GM12892 (cell line): Measurements from ENCODE around the gene RCC2.

ENCODE experiments used
- DNase-seq: peaks from one replicate; pipeline ENCODE4 v3.0.0; 2011; ENCODE audit not compliant: insufficient read length
- FAIRE-seq: peaks from 2 replicates; lab custom pipeline; 2011; peaks lifted over from hg19 to GRCh38; lab: Jason Lieb, UNC
- POLR2A ChIP-seq: IDR thresholded peaks from 2 replicates; pipeline ENCODE4 v1.6.1; 2011; ENCODE audit warnings: low read depth, low read length, control low read depth
- POLR2AphosphoS5 ChIP-seq: IDR thresholded peaks from 2 replicates; pipeline ENCODE4 v1.6.1; 2011; ENCODE audit warnings: low read depth, low read length, control low read depth
- TAF1 ChIP-seq: IDR thresholded peaks from 2 replicates; pipeline ENCODE4 v1.6.1; 2011; ENCODE audit warnings: low read depth, mild to moderate bottlenecking, control low read depth, low read length, borderline replicate concordance

Gene RCC2

GRCh38 chr1:17440074-17440826 lies 773 bp upstream of the RCC2 start:
- no peak for DNase-seq
- TF ChIP-seq TAF1 = no peak
- TF ChIP-seq POLR2A = no peak
- TF ChIP-seq POLR2AphosphoS5 = no peak
- FAIRE-seq = no peak

DNA sequence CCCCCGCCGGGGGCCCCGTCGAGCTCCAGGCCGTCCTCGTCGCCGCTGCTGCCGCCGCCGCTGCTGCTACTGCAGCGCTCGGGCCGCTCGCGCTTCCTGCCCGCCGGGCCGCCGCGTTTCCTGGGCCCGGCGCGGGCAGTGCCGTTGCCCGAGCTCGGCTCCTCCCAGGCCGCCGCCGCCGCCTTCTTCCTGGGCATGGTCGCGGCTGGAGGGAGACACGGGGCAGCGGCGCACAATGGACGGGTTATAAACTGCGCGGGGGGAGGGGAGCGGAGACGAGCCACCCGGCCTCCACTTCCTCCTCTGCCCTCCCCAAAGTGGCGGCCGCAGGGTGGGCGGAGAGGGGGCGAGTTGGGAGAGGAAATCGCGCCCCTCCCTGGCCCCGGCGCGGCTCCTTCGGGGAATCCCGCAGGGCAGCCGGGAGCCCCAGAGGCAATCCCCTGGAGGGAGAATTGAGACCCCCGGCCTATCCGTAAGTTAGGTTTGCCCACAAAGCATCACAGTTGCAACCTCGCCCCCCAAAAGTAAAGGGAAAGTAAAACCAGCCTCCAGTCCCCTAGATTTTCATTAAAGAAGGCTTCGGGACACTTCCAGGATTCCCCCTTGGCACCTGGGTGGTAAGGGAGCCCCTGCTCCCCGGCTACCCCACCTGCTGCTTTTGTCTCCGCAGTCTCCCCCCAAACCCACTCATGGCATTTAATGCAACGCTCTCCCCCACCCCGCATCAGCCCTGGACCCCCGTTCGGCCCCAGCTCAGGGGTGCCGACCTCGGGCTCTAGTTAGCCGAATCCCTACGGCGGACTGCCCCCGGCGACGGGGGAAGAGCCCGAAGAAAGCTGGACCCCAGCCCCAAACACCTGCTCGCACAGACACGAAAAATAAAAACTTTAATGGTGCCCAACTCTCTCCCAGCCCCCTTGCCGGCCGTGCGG lies 893 bp downstream of the RCC2 start:
- TF ChIP-seq POLR2AphosphoS5 = no peak
- peak; percentile 52; the same call in 1 of the 2 replicates for TF ChIP-seq POLR2A
- FAIRE-seq (peak; percentile 17), DNase-seq (peak; percentile 53)

DNA sequence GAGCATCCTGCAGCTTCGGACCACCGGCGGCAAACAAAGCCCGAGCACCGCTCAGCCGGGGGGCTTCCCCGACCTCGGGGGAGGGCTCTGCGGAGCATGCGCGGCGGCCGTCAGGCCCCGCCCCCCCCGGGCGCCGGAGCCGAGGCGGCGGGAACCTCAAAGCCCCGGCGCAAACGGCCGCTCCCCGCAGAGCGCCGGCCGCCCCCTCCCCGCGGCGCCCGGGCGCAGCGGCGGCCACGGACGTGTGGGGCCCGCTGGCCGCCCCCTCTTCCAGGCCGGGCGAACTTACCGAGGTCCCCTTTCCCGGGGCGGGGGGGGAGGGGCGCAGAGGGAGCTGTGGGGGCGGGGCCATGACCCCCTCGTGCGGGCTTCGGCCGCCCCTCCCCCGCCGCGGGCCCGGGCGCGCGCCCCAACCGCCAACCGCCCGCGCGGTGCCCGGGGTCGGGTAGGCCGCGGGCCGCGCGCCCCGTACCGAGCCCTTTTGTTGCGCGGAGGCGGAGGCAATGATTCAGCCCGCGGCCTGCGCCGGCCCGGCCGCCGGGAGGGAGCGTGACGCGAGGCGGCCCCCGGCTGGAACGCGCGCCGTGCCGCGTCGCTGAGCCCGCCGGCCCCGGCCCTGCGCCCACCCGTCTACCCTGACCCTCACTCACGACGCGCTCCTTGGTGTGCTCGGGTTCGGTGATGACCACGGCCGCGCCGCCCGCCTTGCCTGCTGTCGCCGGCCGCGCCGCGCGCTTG lies 1.7 kb downstream of the RCC2 start:
- peak; percentile 80 for DNase-seq
- TF ChIP-seq POLR2AphosphoS5 = no peak
- TF ChIP-seq POLR2A = peak; percentile 54; the same call in 1 of the 2 replicates
- FAIRE-seq = no peak

DNA sequence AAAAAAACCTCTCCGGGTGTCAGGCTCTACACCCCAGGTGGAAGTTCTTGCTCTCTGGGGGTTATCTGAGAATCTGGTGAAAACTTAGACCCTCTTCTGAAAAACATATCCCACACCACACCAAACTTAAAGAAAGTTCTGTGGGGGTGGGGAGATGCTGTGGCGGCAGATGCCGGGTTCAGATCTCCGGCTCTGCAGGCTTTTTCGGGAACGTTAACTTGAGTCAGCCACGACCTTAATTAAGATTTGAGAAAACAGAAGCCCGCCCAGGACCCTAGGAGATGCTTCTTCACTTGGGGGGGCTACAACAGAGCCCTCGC lies 2.3 kb downstream of the RCC2 start:
- FAIRE-seq (no peak), DNase-seq (no peak)

DNA sequence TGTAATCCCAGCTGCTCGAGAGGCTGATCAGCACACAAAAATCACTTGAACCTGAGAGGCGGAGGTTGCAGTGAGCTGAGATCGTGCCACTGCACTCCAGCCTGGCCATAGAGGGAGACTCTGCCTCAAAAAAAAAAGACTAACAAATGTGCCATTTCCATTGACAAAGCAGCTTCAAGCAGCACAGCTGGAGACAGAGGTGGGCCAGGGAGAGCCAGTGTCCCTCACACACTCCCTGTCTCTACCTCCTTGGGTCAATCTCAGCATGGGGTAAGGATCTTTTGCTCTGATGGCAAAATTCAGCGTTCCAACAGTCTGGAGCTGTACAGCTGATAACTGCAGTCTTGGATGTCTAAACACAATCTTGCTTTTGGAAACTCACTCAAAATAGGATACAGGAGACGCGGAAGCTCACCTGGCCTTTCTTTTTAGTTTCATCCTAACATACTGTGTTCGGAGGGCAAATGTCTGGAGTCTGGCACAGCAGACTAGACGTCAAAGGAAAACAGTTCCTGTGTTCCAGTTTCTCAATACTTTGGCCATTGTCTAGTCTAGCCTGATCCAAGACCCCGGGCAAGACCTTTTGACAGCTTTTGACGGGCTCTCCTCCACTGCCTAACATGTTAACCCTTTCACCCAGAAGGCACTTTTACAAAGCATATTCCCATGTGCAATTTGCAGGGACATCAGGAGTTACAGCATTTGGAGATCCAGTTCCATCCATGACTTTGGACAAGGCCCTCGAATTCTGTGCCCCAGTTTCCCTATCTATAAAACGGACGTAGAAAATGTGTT lies 2.9 kb downstream of the RCC2 start:
- FAIRE-seq (peak; percentile 46), DNase-seq (no peak)
- TF ChIP-seq TAF1 (no peak), POLR2A (no peak), POLR2AphosphoS5 (no peak)

More for the DNA sequence above, 2.3 kb downstream of the RCC2 start:
- no peak for TF ChIP-seq TAF1
- TF ChIP-seq POLR2A = no peak
- no peak for TF ChIP-seq POLR2AphosphoS5

DNA sequence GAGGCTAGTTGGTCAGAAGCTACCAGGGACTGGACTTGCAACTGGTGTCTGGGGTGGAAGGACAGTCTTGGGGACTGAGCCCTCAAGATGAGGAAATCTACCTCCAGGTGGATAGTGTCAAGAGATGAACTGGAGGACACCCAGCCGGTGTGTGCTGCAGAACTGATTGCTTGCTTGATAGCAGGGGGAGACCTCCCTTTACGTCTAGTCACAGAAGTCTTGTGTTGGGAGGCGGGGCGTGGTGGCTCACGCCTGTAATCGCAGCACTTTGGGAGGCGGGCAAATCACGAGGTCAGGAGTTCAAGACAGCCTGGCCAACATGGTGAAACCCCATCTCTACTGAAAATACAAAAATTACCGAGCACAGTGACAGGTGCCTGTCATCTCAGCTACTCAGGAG lies 4.9 kb downstream of the RCC2 start:
- FAIRE-seq (no peak), DNase-seq (no peak)
- no peak for TF ChIP-seq TAF1
- no peak for TF ChIP-seq POLR2A
- TF ChIP-seq POLR2AphosphoS5 = no peak

DNA sequence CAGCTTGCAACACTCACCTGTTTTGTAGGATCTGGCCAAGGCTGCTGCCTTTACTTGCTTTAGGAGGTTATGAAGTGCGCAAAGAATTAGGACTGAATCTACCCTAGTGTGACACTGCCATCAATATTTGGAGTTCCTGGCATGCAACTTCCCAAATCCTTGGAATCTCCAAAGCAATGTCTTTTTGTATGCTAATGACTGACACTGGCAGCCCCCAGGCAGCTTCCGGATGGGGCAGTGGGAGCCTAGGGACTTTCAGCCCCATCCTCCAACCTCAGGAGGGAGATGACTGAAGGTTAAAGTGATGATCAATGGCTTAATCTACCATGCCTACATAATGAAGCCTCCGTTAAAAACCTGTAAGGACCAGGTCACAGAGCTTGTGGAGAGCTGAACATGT lies 5.5 kb downstream of the RCC2 start:
- TF ChIP-seq POLR2A (no peak), POLR2AphosphoS5 (no peak), TAF1 (no peak)
- FAIRE-seq = no peak
- no peak for DNase-seq

GRCh38 chr1:17433261-17433660 lies 6.2 kb downstream of the RCC2 start:
- no peak for DNase-seq
- FAIRE-seq = no peak
- TF ChIP-seq POLR2AphosphoS5 (no peak), POLR2A (no peak), TAF1 (no peak)

DNA sequence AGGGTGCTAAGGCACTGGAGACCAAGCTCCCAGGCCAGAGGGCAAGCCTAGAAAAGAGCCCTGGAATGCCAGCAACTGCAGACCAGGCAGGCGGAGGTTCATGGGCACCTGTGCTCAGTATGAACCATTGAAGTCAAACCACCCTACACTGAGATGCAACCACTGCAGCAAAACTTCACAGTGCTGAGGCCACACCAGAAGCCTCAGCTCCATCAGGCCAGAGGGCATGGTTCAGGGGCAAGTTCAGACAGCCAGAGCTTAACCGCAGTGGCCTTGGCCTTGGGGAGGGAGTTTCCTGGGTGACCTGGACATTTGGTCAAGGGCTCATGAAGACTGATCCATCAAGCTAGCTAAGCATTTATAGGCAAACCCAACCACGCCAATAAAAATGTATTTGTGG lies 7.1 kb downstream of the RCC2 start:
- TF ChIP-seq TAF1 (no peak), POLR2AphosphoS5 (no peak), POLR2A (no peak)
- FAIRE-seq (no peak), DNase-seq (no peak)

- DNase-seq = no peak
- no peak for TF ChIP-seq POLR2AphosphoS5
- TF ChIP-seq POLR2A = no peak
- TF ChIP-seq TAF1 = no peak
- FAIRE-seq = no peak
Observed at GRCh38 chr1:17429183-17429582, 10.3 kb downstream of the RCC2 start.
